OCI-LY3 (cell line): ENCODE data around the gene PACRG.

Experiments used
- EZH2phosphoT487 ChIP-seq: fragments of 200-600 bp; shearing (Covaris generic); IDR thresholded peaks from 2 replicates; pipeline ENCODE4 v1.6.1; 2018; ENCODE audit warnings: antibody characterized with exemption, mixed run types, low read depth
- TF ChIP-seq, protein P1 (sequence below): fragments of 200-600, 300-600 bp; sonication (generic); IDR thresholded peaks from 2 replicates; pipeline ENCODE4 v1.5.1; 2014; ENCODE audit warnings: antibody characterized with exemption, low read length, low read depth

DNA sequence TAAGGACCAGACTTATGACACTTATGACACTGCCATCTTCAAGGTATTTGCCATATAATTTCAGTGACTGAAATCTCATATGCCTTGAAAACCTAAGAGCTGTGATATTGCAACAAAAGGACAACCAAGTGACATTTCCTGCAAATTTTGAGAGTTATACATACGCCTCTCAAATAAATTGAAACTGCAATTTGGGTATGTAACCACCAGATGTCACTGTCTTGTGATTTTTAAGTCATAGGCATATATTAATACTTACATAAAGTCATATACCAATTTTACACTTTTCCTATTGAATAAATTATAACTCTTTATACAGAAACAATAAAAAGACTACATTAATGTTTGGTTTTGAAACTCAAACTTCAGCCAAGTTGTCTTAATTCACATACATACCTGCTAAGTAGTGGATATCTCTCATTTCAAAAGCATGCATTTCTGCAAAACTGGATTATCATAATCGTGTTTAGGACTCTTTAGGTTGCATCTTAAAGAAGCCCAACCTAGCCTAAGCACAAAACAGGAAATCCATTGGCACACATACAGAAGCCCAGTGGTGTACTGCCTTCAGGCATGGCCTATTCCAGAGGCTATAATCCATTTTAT is 180.2 kb downstream of the PACRG start:
- TF ChIP-seq, protein P1, sequence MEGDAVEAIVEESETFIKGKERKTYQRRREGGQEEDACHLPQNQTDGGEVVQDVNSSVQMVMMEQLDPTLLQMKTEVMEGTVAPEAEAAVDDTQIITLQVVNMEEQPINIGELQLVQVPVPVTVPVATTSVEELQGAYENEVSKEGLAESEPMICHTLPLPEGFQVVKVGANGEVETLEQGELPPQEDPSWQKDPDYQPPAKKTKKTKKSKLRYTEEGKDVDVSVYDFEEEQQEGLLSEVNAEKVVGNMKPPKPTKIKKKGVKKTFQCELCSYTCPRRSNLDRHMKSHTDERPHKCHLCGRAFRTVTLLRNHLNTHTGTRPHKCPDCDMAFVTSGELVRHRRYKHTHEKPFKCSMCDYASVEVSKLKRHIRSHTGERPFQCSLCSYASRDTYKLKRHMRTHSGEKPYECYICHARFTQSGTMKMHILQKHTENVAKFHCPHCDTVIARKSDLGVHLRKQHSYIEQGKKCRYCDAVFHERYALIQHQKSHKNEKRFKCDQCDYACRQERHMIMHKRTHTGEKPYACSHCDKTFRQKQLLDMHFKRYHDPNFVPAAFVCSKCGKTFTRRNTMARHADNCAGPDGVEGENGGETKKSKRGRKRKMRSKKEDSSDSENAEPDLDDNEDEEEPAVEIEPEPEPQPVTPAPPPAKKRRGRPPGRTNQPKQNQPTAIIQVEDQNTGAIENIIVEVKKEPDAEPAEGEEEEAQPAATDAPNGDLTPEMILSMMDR = peak; percentile 56
- no peak for TF ChIP-seq EZH2phosphoT487
